HEK293 (cell line): ENCODE data around the gene GAST.

Source experiments
- CTCF ChIA-PET: fragments of 350-600 bp; formaldehyde crosslinking; extraction: SDS; loops from one replicate; lab custom pipeline; 2021; ENCODE audit warnings: antibody characterized with exemption; lab: Yijun Ruan, JAX
- POLR2A ChIA-PET: fragments of 300-600 bp; formaldehyde crosslinking; extraction: SDS; loops from one replicate; lab custom pipeline; 2020; ENCODE audit warnings: antibody characterized with exemption, inconsistent platforms; lab: Yijun Ruan, JAX
- H3K27ac ChIP-seq: fragments of 200-500 bp; sonication (Bioruptor generic); 2 replicates; pipeline ENCODE4 v1.5.1; 2014; ENCODE audit warnings: low read depth, low read length, control low read depth, inconsistent platforms; ENCODE audit errors: extremely low read depth
- H3K36me3 ChIP-seq, 2 experiments: fragments of 200-500 bp in 1 of 2; sonication (Bioruptor generic) in 1 of 2; 1 replicate in 1 of 2; 2 replicates in 1 of 2; pipeline ENCODE4 v1.5.1; 2014 to 2017; ENCODE audit warnings: inconsistent platforms in 2 of 2, low read length in 2 of 2; ENCODE audit not compliant: control insufficient read depth in 2 of 2, insufficient read depth in 1 of 2
- H3K4me1 ChIP-seq: fragments of 200-500 bp; sonication (Bioruptor generic); 2 replicates; pipeline ENCODE4 v1.5.1; 2014; ENCODE audit warnings: mild to moderate bottlenecking, low read length, inconsistent platforms; ENCODE audit not compliant: control insufficient read depth, insufficient read depth
- H3K4me3 ChIP-seq: 2 replicates; pipeline ENCODE4 v1.5.1; 2011; ENCODE audit warnings: low read depth, mild to moderate bottlenecking, control low read depth, low read length, moderate library complexity
- H3K9me3 ChIP-seq: fragments of 200-500 bp; sonication (Bioruptor generic); 2 replicates; pipeline ENCODE4 v1.5.1; 2014; ENCODE audit warnings: low read depth, low read length, inconsistent platforms; ENCODE audit not compliant: control insufficient read depth, insufficient read depth
- BCL11A ChIP-seq: fragments of 450-650 bp; formaldehyde crosslinking; IDR thresholded peaks from 2 replicates; pipeline ENCODE4 v1.5.1; 2016; ENCODE audit warnings: low read depth, missing biosample characterization, missing genetic modification characterization
- GLI2 ChIP-seq: fragments of 450-650 bp; formaldehyde crosslinking; IDR thresholded peaks from 2 replicates; pipeline ENCODE4; 2017; ENCODE audit warnings: missing biosample characterization, missing genetic modification characterization, low read depth, borderline replicate concordance
- GLI4 ChIP-seq: fragments of 450-650 bp; formaldehyde crosslinking; IDR thresholded peaks from 2 replicates; pipeline ENCODE4 v1.5.1; 2016; ENCODE audit warnings: missing biosample characterization, missing genetic modification characterization
- IKZF3 ChIP-seq: fragments of 450-650 bp; IDR thresholded peaks from 2 replicates; pipeline ENCODE4 v1.5.0; 2018; ENCODE audit warnings: missing biosample characterization, mild to moderate bottlenecking, missing genetic modification characterization, moderate library complexity
- MZF1 ChIP-seq: fragments of 450-650 bp; formaldehyde crosslinking; IDR thresholded peaks from 2 replicates; pipeline ENCODE4 v1.5.1; 2017; ENCODE audit warnings: missing biosample characterization, missing genetic modification characterization, borderline replicate concordance
- REPIN1 ChIP-seq: fragments of 450-650 bp; formaldehyde crosslinking; IDR thresholded peaks from 2 replicates; pipeline ENCODE4 v1.5.1; 2017; ENCODE audit warnings: missing biosample characterization, missing genetic modification characterization, low read depth
- SCRT1 ChIP-seq: fragments of 450-650 bp; formaldehyde crosslinking; IDR thresholded peaks from 2 replicates; pipeline ENCODE4 v1.5.1; 2016; ENCODE audit warnings: missing biosample characterization, missing genetic modification characterization, borderline replicate concordance
- SCRT2 ChIP-seq: fragments of 450-650 bp; formaldehyde crosslinking; IDR thresholded peaks from 2 replicates; pipeline ENCODE4 v1.5.1; 2016; ENCODE audit warnings: missing biosample characterization, missing genetic modification characterization
- SP3 ChIP-seq: fragments of 450-650 bp; formaldehyde crosslinking; IDR thresholded peaks from 2 replicates; pipeline ENCODE4 v1.5.1; 2016; ENCODE audit warnings: missing biosample characterization, missing genetic modification characterization
- SP7 ChIP-seq: fragments of 450-650 bp; formaldehyde crosslinking; IDR thresholded peaks from 2 replicates; pipeline ENCODE4 v1.5.1; 2016; ENCODE audit warnings: missing biosample characterization, missing genetic modification characterization
- ZBTB8A ChIP-seq: fragments of 450-650 bp; formaldehyde crosslinking; IDR thresholded peaks from 2 replicates; pipeline ENCODE4 v1.5.1; 2016; ENCODE audit warnings: missing biosample characterization, missing genetic modification characterization
- ZFHX2 ChIP-seq: fragments of 450-650 bp; formaldehyde crosslinking; conservative IDR thresholded peaks from 2 replicates; pipeline ENCODE4 v1.5.1; 2016; ENCODE audit warnings: missing biosample characterization, missing genetic modification characterization
- ZFP37 ChIP-seq: fragments of 450-650 bp; formaldehyde crosslinking; IDR thresholded peaks from 2 replicates; pipeline ENCODE4 v1.5.1; 2016; ENCODE audit warnings: missing biosample characterization, missing genetic modification characterization
- ZNF10 ChIP-seq: fragments of 450-650 bp; formaldehyde crosslinking; IDR thresholded peaks from 2 replicates; pipeline ENCODE4 v1.5.1; 2017; ENCODE audit warnings: missing biosample characterization, missing genetic modification characterization
- ZNF132 ChIP-seq: fragments of 450-650 bp; formaldehyde crosslinking; IDR thresholded peaks from 2 replicates; pipeline ENCODE4 v1.5.1; 2017; ENCODE audit warnings: missing biosample characterization, missing genetic modification characterization, borderline replicate concordance
- ZNF140 ChIP-seq: fragments of 450-650 bp; formaldehyde crosslinking; IDR thresholded peaks from 2 replicates; pipeline ENCODE4 v1.5.1; 2016; ENCODE audit warnings: missing biosample characterization, missing genetic modification characterization
- ZNF394 ChIP-seq: fragments of 450-650 bp; formaldehyde crosslinking; IDR thresholded peaks from 2 replicates; pipeline ENCODE4 v1.5.1; 2016; ENCODE audit warnings: missing biosample characterization, missing genetic modification characterization, mild to moderate bottlenecking, moderate library complexity, borderline replicate concordance
- ZNF416 ChIP-seq: fragments of 450-650 bp; formaldehyde crosslinking; IDR thresholded peaks from 2 replicates; pipeline ENCODE4 v1.5.1; 2016; ENCODE audit warnings: missing biosample characterization, missing genetic modification characterization
- ZNF501 ChIP-seq: fragments of 450-650 bp; formaldehyde crosslinking; IDR thresholded peaks from 2 replicates; pipeline ENCODE4 v1.5.1; 2016; ENCODE audit warnings: missing biosample characterization, missing genetic modification characterization
- ZNF629 ChIP-seq: fragments of 450-650 bp; formaldehyde crosslinking; IDR thresholded peaks from 2 replicates; pipeline ENCODE4 v1.5.1; 2017; ENCODE audit warnings: missing biosample characterization, missing genetic modification characterization
- ZNF658 ChIP-seq: fragments of 450-650 bp; formaldehyde crosslinking; IDR thresholded peaks from 2 replicates; pipeline ENCODE4; 2016; ENCODE audit warnings: missing biosample characterization, missing genetic modification characterization
- ZNF830 ChIP-seq: fragments of 450-650 bp; IDR thresholded peaks from 2 replicates; pipeline ENCODE4 v1.5.0; 2018; ENCODE audit warnings: missing biosample characterization, missing genetic modification characterization, low read depth, mild to moderate bottlenecking, moderate library complexity
- TF ChIP-seq, protein P1 (sequence below): fragments of 450-650 bp; formaldehyde crosslinking; IDR thresholded peaks from 2 replicates; pipeline ENCODE4 v1.5.1; 2016; ENCODE audit warnings: missing biosample characterization, missing genetic modification characterization
- TF ChIP-seq, protein P2 (sequence below): sonication (generic); formaldehyde crosslinking; IDR thresholded peaks from 2 replicates; pipeline ENCODE4 v1.8.1; 2022; ENCODE audit warnings: mild to moderate bottlenecking, moderate library complexity, missing genetic modification reagents
- TF ChIP-seq, protein P3 (sequence below): fragments of 450-650 bp; IDR thresholded peaks from 2 replicates; pipeline ENCODE4 v1.5.1; 2018; ENCODE audit warnings: missing biosample characterization, missing genetic modification characterization
- TF ChIP-seq, protein P4 (sequence below): fragments of 450-650 bp; formaldehyde crosslinking; IDR thresholded peaks from 2 replicates; pipeline ENCODE4 v1.5.1; 2016; ENCODE audit warnings: missing biosample characterization, missing genetic modification characterization

Gene GAST

DNA sequence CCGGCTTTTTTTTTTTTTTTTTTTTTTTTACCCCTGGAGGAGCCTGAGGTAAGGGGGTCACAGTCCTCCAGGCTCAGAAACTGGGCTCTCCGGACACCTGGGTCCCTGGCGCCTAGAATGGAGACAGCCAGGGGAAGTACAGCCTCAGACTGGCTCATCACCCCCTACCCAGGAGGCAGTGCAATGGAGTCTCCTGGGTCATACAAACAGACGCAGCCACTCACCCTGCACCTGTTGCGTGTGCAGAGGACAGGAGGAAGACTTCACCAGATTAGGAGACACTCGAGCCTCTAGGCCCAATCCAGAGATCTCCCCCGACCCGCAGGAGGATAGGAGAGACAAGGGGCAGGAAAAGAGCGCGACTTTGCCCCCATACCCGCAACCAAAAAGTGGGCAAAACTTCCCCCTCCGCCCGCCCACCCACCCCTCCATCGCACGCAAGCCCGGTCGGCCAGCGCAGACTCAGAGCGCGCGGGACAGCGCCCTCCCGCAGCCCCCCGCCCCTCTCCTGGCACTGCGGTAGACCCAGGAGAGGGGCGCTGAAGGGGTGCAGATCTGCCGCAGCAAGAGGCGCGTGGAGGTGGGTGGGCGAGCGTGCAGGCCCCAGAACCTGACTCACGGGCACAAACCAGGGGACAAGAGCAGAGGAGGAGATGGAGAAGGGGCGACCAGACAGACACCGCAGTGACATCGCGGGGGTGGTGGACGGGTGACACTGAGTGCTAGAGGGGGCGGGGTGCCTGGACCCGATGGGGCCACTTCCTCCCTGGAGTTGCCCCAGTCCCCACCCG, 21.4 kb downstream of the GAST start:
- POLR2A ChIA-PET, result interaction anchor here (0.6 to 2.4 kb wide), 26 partner anchors 9 to 1087 kb away, joined by 3 to 28 read pairs (median 5); partner anchors contain the start of genes ACLY, FKBP10, JUP and P3H4
- no peak for TF ChIP-seq ZNF416
- TF ChIP-seq ZNF658 (tag by site-specific recombination), result no peak
- no peak for TF ChIP-seq BCL11A
- peak; percentile 38; the same call in 1 of the 2 replicates for TF ChIP-seq ZFHX2 (tag by site-specific recombination)
- 0 out of 2 replicates have a peak, but pooled peaks have one; percentile 59 for TF ChIP-seq SCRT1 (tag by site-specific recombination)
- TF ChIP-seq ZNF140 (tag by site-specific recombination), result no peak
- TF ChIP-seq SCRT2 (tag by site-specific recombination), result peak; percentile 87
- TF ChIP-seq ZNF132 (tag by site-specific recombination), result no peak

DNA sequence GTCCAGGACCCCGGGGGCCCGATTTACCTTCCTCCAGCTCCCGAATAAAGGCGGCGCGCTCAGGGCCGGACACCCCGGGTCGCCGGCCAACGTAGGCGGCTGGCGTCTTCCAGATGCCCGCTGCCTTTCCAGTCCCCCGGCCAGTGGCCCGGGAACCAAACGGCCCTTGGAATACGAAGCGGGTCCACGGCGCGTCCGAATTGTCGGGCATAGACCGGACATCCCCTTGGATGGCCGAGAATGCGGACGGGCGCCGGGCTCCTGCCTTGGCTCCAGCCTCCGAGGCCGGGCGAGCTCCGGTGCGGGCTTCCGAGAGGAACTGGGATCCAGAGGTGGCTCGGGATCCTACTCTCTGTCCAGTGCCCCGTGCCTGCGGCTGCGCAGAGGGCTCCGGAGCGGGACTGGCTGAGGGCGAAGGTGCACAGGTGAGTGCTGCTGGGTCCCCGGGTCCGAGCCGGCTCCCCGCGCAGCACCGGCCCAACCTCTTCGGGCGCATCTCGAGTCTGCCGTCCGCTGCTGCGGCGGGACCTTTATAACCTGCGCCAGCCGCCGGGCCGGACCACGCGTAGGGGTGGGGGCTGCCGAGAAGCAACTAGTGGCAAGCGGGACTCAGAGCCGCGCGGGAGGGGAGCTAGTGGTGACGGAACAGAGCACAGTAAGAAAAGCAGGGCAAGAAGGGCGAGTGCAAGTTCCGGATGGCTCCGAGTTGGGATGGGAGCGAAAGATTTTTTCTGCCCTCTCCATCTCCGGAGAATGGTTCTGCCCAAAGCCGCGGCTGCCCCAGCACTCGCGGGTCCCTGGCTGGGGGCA, 22.2 kb downstream of the GAST start, which contains the start of gene HAP1:
Gene HAP1, minus strand, starts transcription at position 505 of the 810 bp plus-strand sequence. Its CDS starts 9 bp downstream, at position 496.
- ChIA-PET CTCF (interaction anchor here (0.5 to 1.3 kb wide), 6 partner anchors 52 to 157 kb away, joined by 3 to 9 read pairs (median 4); partner anchors contain the start of gene JUP), POLR2A (interaction anchor here (0.6 to 2.4 kb wide), 25 partner anchors 10 to 232 kb away, joined by 3 to 28 read pairs (median 5); partner anchors contain the start of genes ACLY, CNP, FKBP10 and JUP)
- Histone ChIP-seq H3K36me3 (peaks cover 0 to 6% of the 10 kb centered on the region in 2 experiments; a peak in 1 of 3 replicates), H3K9me3 (no peaks in the 10 kb centered on the region), H3K4me1 (peaks cover 2% of the 10 kb centered on the region; the same call in 1 of the 2 replicates), H3K4me3 (peak within 1 kb of the TSS; percentile 64), H3K27ac (peak within 1 kb of the TSS; percentile 56; the same call in 1 of the 2 replicates)
- TF ChIP-seq GLI4 (tag by site-specific recombination) (peak; percentile 61; the same call in 1 of the 2 replicates), REPIN1 (0 out of 2 replicates have a peak, but pooled peaks have one; percentile 13), SP7 (peak; percentile 85), SP3 (tag by site-specific recombination) (peak; percentile 35), GLI2 (no peak), ZNF501 (tag by site-specific recombination) (peak; percentile 76), ZNF10 (tag by site-specific recombination) (0 out of 2 replicates have a peak, but pooled peaks have one; percentile 51), ZNF394 (tag by site-specific recombination) (peak; percentile 47), ZNF830 (no peak), IKZF3 (peak; percentile 18; the same call in 1 of the 2 replicates), MZF1 (tag by site-specific recombination) (no peak), ZNF629 (tag by site-specific recombination) (peak; percentile 75), ZBTB8A (tag by site-specific recombination) (no peak), ZFP37 (tag by site-specific recombination) (peak; percentile 71)
- TF ChIP-seq, protein P1, sequence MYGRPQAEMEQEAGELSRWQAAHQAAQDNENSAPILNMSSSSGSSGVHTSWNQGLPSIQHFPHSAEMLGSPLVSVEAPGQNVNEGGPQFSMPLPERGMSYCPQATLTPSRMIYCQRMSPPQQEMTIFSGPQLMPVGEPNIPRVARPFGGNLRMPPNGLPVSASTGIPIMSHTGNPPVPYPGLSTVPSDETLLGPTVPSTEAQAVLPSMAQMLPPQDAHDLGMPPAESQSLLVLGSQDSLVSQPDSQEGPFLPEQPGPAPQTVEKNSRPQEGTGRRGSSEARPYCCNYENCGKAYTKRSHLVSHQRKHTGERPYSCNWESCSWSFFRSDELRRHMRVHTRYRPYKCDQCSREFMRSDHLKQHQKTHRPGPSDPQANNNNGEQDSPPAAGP (tag by site-specific recombination), result peak; percentile 46; the same call in 1 of the 2 replicates
- TF ChIP-seq, protein P2, sequence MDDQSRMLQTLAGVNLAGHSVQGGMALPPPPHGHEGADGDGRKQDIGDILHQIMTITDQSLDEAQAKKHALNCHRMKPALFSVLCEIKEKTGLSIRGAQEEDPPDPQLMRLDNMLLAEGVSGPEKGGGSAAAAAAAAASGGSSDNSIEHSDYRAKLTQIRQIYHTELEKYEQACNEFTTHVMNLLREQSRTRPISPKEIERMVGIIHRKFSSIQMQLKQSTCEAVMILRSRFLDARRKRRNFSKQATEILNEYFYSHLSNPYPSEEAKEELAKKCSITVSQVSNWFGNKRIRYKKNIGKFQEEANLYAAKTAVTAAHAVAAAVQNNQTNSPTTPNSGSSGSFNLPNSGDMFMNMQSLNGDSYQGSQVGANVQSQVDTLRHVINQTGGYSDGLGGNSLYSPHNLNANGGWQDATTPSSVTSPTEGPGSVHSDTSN, result 0 out of 2 replicates have a peak, but pooled peaks have one; percentile 41
- TF ChIP-seq, protein P3, sequence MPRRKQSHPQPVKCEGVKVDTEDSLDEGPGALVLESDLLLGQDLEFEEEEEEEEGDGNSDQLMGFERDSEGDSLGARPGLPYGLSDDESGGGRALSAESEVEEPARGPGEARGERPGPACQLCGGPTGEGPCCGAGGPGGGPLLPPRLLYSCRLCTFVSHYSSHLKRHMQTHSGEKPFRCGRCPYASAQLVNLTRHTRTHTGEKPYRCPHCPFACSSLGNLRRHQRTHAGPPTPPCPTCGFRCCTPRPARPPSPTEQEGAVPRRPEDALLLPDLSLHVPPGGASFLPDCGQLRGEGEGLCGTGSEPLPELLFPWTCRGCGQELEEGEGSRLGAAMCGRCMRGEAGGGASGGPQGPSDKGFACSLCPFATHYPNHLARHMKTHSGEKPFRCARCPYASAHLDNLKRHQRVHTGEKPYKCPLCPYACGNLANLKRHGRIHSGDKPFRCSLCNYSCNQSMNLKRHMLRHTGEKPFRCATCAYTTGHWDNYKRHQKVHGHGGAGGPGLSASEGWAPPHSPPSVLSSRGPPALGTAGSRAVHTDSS (tag by site-specific recombination), result no peak
- TF ChIP-seq, protein P4, sequence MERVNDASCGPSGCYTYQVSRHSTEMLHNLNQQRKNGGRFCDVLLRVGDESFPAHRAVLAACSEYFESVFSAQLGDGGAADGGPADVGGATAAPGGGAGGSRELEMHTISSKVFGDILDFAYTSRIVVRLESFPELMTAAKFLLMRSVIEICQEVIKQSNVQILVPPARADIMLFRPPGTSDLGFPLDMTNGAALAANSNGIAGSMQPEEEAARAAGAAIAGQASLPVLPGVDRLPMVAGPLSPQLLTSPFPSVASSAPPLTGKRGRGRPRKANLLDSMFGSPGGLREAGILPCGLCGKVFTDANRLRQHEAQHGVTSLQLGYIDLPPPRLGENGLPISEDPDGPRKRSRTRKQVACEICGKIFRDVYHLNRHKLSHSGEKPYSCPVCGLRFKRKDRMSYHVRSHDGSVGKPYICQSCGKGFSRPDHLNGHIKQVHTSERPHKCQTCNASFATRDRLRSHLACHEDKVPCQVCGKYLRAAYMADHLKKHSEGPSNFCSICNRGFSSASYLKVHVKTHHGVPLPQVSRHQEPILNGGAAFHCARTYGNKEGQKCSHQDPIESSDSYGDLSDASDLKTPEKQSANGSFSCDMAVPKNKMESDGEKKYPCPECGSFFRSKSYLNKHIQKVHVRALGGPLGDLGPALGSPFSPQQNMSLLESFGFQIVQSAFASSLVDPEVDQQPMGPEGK, result peak; percentile 92

More for the DNA sequence above, 21.4 kb downstream of the GAST start:
- Histone ChIP-seq H3K9me3 (no peaks in the 10 kb centered on the region), H3K27ac (no peak overlapping the region), H3K36me3 (peaks cover 0 to 6% of the 10 kb centered on the region in 2 experiments; a peak in 1 of 3 replicates), H3K4me3 (peak overlapping the region; percentile 64), H3K4me1 (peaks cover 2% of the 10 kb centered on the region; the same call in 1 of the 2 replicates)
- CTCF ChIA-PET, result interaction anchor here (0.6 to 1.3 kb wide), 3 partner anchors 53 to 68 kb away, joined by 3 to 9 read pairs (median 7); partner anchors contain the start of gene JUP
